ENCODE results near the gene TCP10L. TPM values are rescaled to one million over a fixed set of nuclear protein-coding genes. Genes with fewer than 3 reads are reported as not detected.
"Not testable (repeated sequence)": the region's sequence is repeated elsewhere in the genome, so short reads cannot be mapped to it uniquely, and the experiment has no call there.

The TCP10L gene, protein sequence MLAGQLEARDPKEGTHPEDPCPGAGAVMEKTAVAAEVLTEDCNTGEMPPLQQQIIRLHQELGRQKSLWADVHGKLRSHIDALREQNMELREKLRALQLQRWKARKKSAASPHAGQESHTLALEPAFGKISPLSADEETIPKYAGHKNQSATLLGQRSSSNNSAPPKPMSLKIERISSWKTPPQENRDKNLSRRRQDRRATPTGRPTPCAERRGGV
- total RNA-seq (1 to 10 TPM in 1 of 5 experiments, under 1 TPM in 3, not detected in 1; 0.13 to 1.1 (median 0.54) TPM), polyA plus RNA-seq (1 to 10 TPM in 1 of 2 donors, under 1 TPM in 1; 0.28 to 1.4 TPM), total RNA-seq (not detected)

DNA sequence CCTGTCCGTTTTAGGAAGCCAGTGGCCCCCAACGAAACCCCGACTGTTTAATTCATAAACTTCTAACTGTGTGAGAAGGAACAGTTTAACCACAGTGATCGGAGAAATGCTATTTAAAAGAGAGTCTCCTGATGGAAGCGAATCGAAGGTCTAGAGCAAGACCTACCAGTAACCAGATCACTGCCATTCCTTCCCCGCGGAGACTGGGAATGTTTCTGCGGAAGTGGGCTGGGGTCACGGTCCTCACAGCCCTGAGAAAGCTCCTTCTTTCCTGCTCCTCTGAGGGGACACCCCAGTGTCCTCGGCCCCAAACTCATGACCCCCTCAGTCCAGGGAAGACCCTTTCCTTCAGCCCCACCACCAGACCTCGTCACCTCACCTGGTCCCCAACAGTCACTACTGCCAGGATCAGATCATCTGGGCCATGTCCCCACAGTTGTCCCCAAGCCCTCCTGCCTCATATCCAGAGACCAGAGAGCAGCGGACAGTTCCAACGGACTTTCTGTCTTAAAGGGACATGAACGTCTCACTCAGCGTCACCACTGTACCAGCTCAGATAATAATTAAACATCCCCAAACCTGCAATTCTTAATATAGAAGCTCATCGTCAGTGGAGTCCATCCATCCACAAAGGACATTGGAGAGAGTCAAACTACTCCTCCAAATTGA, at the start of gene TCP10L:
Gene TCP10L, minus strand, starts transcription at position 482 of the 669 bp plus-strand sequence. CDS start 1,219 bp downstream, outside the sequence.
- Mint-ChIP-seq H3K27ac (no peak within 1 kb of the TSS), H3K4me3 (no peak within 1 kb of the TSS)
- POLR2A ChIA-PET: no interaction called here

DNA sequence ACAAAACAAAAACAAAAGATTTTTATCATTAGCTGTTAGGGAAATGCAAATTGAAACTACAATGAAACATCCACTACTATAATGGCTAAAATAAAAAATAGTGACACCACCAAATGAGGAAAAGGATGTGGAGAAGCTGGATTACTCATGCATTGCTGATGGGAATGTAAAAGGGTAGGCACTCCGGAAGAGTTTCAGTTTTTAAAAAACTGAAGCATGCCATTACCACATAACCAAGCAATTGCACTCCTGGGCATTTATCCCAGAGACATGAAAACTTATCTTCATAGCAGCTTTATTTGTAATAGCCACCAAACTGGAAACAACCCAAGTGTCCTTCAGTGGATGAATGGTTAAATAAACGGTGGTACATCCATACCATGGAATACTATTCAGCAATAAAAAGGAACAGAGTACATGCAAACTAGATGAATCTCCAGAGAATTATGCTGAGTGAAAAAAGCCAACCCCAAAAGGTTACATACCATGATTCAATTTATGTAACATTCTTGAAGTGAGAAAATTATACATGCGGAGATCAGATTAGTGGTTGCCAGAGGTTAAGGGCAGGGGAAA, 41.4 kb upstream of the TCP10L start:
- H3K27ac ChIP-seq (ENCODE audit: low read depth, low read length): no peak overlapping the region
- H3K4me3 ChIP-seq (ENCODE audit: low read length): no peak overlapping the region
- intact Hi-C loops (cut with micrococcal nuclease): no loop called here
- CTCF ChIA-PET: no interaction called here
- POLR2A ChIA-PET: no interaction called here
- Mint-ChIP-seq H3K36me3 (peaks cover 0 to 21% (median 10%) of the 10 kb centered on the region in 5 donors), H3K4me3 (no peak overlapping the region), H3K27me3 (peaks cover 0 to 10% (median 3%) of the 10 kb centered on the region in 5 donors), H3K27ac (no peak overlapping the region), H3K9me3 (peaks cover 0 to 5% (median 0%) of the 10 kb centered on the region in 11 donors), H3K4me1 (peaks cover 0 to 4% (median 3%) of the 10 kb centered on the region in 7 donors)
- H3K36me3 ChIP-seq (ENCODE audit: control insufficient read depth in 2 of 3, insufficient read depth in 3 of 3, low read length in 3 of 3): peaks cover 0 to 24% (median 12%) of the 10 kb centered on the region in 3 experiments
- ATAC-seq: no peak
- no peaks in the 10 kb centered on the region for H3K9me3 ChIP-seq (ENCODE audit: control insufficient read depth in 2 of 3, low read length in 3 of 3)
- H3K4me1 ChIP-seq (ENCODE audit: control insufficient read depth in 2 of 2, insufficient read depth in 2 of 2, low read length in 2 of 2): no peaks in the 10 kb centered on the region
- H3K27me3 ChIP-seq (ENCODE audit: control insufficient read depth in 2 of 2, insufficient read depth in 2 of 2, low read length in 2 of 2): no peaks in the 10 kb centered on the region
- DNase-seq: no peak

More for the DNA sequence above, at the start of gene TCP10L:
- DNase-seq: no peak
- H3K9me3 ChIP-seq (ENCODE audit: control insufficient read depth in 2 of 3, low read length in 3 of 3): no peaks in the 10 kb centered on the region
- no peaks in the 10 kb centered on the region for H3K4me1 ChIP-seq (ENCODE audit: control insufficient read depth in 2 of 2, insufficient read depth in 2 of 2, low read length in 2 of 2)
- Mint-ChIP-seq H3K27me3 (peaks cover 0 to 4% (median 0%) of the 10 kb centered on the region in 5 donors), H3K36me3 (peaks cover 0 to 7% (median 0%) of the 10 kb centered on the region in 5 donors), H3K9me3 (no peaks in the 10 kb centered on the region), H3K4me1 (peaks cover 0 to 6% (median 0%) of the 10 kb centered on the region in 7 donors)
- CTCF ChIA-PET: no interaction called here
- intact Hi-C loops (cut with micrococcal nuclease): no loop called here
- H3K4me3 ChIP-seq (ENCODE audit: low read length): no peak within 1 kb of the TSS
- H3K27me3 ChIP-seq (ENCODE audit: control insufficient read depth in 2 of 2, insufficient read depth in 2 of 2, low read length in 2 of 2): no peaks in the 10 kb centered on the region
- ATAC-seq: no peak
- no peaks in the 10 kb centered on the region for H3K36me3 ChIP-seq (ENCODE audit: control insufficient read depth in 2 of 3, insufficient read depth in 3 of 3, low read length in 3 of 3)
- no peak within 1 kb of the TSS for H3K27ac ChIP-seq (ENCODE audit: low read depth, low read length)

DNA sequence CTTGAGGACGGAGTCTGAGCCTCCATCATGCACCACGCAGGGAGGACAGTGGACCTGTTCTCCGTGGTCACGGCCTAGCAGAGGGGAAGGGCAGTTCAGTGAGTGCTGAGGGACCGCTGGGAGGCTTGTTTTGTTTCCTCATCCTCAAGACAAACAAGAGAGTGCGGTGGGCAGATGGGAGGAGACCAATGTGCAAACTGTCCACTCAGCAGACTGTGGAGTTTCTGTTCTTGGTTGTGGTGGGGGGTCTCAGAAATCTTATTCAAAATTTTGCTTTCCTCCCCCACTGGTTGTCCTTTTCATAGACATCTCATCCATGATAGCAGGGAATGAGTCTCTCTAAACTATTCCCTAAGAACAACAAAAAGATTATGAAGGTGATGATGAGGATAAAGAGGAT, 32.9 kb upstream of the TCP10L start:
- H3K27ac Mint-ChIP-seq; H3K27me3 ChIP-seq (ENCODE audit: control insufficient read depth in 2 of 2, insufficient read depth in 2 of 2, low read length in 2 of 2); H3K9me3 ChIP-seq (ENCODE audit: control insufficient read depth in 2 of 3, low read length in 3 of 3); H3K4me1 Mint-ChIP-seq; H3K36me3 ChIP-seq (ENCODE audit: control insufficient read depth in 2 of 3, insufficient read depth in 3 of 3, low read length in 3 of 3); H3K4me3 ChIP-seq (ENCODE audit: low read length); POLR2A ChIA-PET; CTCF ChIA-PET; ATAC-seq; DNase-seq; H3K36me3 Mint-ChIP-seq; H3K4me1 ChIP-seq (ENCODE audit: control insufficient read depth in 2 of 2, insufficient read depth in 2 of 2, low read length in 2 of 2); H3K9me3 Mint-ChIP-seq; H3K27ac ChIP-seq (ENCODE audit: low read depth, low read length); H3K4me3 Mint-ChIP-seq: not testable (repeated sequence)
- H3K27me3 Mint-ChIP-seq: peaks cover 12 to 45% (median 22%) of the 10 kb centered on the region in 5 donors
- intact Hi-C loops (cut with micrococcal nuclease): loop anchor here in 1 of 2 donors (10.0 kb wide), 1 partner anchor 1997 kb away; the partner anchor contains the start of gene RCAN1

DNA sequence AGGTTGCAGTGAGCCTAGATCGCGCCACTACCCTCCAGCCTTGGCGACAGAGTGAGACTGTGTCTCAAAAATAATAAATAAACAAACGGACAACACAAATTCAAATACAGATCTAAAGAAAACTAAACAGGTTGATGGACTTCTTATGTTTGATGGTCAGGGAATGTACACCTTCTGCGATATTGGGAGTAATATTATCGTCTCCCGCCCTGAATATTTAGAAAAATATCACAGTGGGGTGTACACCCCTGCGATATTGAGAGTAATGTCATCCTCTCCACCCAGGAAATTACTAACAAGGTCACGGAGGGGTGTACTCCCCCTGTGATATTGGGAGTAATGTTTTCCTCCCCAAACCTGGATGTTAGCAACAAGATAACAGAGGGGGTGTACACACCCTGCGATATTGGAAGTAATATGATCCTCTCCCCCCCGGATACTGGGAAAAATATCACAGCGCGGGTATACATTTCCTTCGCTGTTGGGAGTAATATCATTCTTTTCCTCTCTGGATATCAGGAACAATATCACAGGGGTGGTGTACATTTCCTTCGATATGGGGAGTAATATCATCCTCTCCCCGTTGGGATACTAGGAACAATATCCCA, 28.2 kb upstream of the TCP10L start:
- peaks cover 0 to 10% (median 0%) of the 10 kb centered on the region in 3 experiments for H3K36me3 ChIP-seq (ENCODE audit: control insufficient read depth in 2 of 3, insufficient read depth in 3 of 3, low read length in 3 of 3)
- peaks cover 12% of the 10 kb centered on the region in 2 donors for H3K4me1 ChIP-seq (ENCODE audit: control insufficient read depth in 2 of 2, insufficient read depth in 2 of 2, low read length in 2 of 2)
- no peaks in the 10 kb centered on the region for H3K9me3 ChIP-seq (ENCODE audit: control insufficient read depth in 2 of 3, low read length in 3 of 3)
- no peak for ATAC-seq
- Mint-ChIP-seq H3K9me3 (peaks cover 0 to 4% (median 0%) of the 10 kb centered on the region in 11 donors), H3K36me3 (peaks cover 0 to 10% (median 5%) of the 10 kb centered on the region in 5 donors), H3K27ac (peak overlapping the region; percentile 90 to 98 (median 97)), H3K27me3 (peaks cover 0 to 21% (median 7%) of the 10 kb centered on the region in 5 donors), H3K4me1 (peaks cover 0 to 34% (median 12%) of the 10 kb centered on the region in 7 donors), H3K4me3 (peak overlapping the region; percentile 95 to 98 (median 97))
- CTCF ChIA-PET: no interaction called here
- POLR2A ChIA-PET: interaction anchor here (1.2 to 2.2 kb wide), 5 partner anchors 43 to 866 kb away, joined by 5 to 7 read pairs (median 5); partner anchors contain the start of genes SYNJ1 and TMEM50B
- no peaks in the 10 kb centered on the region for H3K27me3 ChIP-seq (ENCODE audit: control insufficient read depth in 2 of 2, insufficient read depth in 2 of 2, low read length in 2 of 2)
- DNase-seq: no peak
- H3K4me3 ChIP-seq (ENCODE audit: low read length): peak overlapping the region; percentile 100
- peak overlapping the region; percentile 87 for H3K27ac ChIP-seq (ENCODE audit: low read depth, low read length)
- intact Hi-C loops (cut with micrococcal nuclease): loop anchor here (2.0 to 10.0 kb wide), 6 partner anchors 45 to 2001 kb away; partner anchors contain the start of genes GART (in 2 of the 2), SON (in 2 of the 2), CRYZL1 (in 1 of the 2) and EVA1C (in 1 of the 2)

DNA sequence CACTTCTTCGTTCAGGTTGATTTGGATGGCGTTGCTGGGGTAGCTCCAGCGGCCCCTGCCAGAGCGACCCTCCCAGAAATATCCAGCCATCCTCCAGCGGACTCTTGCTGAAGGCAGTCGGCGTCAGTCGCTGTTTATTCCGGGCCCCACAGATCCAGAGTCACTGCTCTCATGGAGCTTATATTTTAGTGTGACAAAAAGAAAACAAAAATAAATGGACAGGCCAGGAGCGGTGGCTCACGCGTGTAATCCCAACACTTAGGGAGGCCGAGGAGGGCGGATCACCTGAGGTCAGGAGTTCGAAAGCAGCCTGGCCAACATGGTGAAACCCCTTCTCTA, 27.6 kb upstream of the TCP10L start:
- Mint-ChIP-seq H3K4me1 (peaks cover 0 to 34% (median 12%) of the 10 kb centered on the region in 7 donors), H3K9me3 (peaks cover 0 to 4% (median 0%) of the 10 kb centered on the region in 11 donors), H3K36me3 (peaks cover 0 to 10% (median 5%) of the 10 kb centered on the region in 5 donors), H3K4me3 (peak overlapping the region; percentile 95 to 98 (median 97)), H3K27ac (peak overlapping the region; percentile 90 to 98 (median 97)), H3K27me3 (peaks cover 0 to 17% (median 1%) of the 10 kb centered on the region in 5 donors)
- no peak for DNase-seq
- Histone ChIP-seq H3K9me3 (ENCODE audit: control insufficient read depth in 2 of 3, low read length in 3 of 3) (no peaks in the 10 kb centered on the region), H3K36me3 (ENCODE audit: control insufficient read depth in 2 of 3, insufficient read depth in 3 of 3, low read length in 3 of 3) (peaks cover 0 to 11% (median 0%) of the 10 kb centered on the region in 3 experiments), H3K4me1 (ENCODE audit: control insufficient read depth in 2 of 2, insufficient read depth in 2 of 2, low read length in 2 of 2) (peaks cover 12% of the 10 kb centered on the region in 2 donors), H3K4me3 (ENCODE audit: low read length) (peak overlapping the region; percentile 100), H3K27me3 (ENCODE audit: control insufficient read depth in 2 of 2, insufficient read depth in 2 of 2, low read length in 2 of 2) (no peaks in the 10 kb centered on the region), H3K27ac (ENCODE audit: low read depth, low read length) (peak overlapping the region; percentile 87)
- ATAC-seq: peak; percentile 0
- CTCF ChIA-PET: interaction anchor here (0.6 kb wide), 1 partner anchor 113 kb away, joined by 3 read pairs; no protein-coding TSS in a partner anchor
- POLR2A ChIA-PET: interaction anchor here (0.8 to 2.2 kb wide), 7 partner anchors 43 to 866 kb away, joined by 3 to 7 read pairs (median 5); partner anchors contain the start of genes PAXBP1, SYNJ1, TMEM50B and URB1
- intact Hi-C loops (cut with micrococcal nuclease): loop anchor here (1.0 to 10.0 kb wide), 14 partner anchors 44 to 2002 kb away; partner anchors contain the start of genes EVA1C (in 2 of the 2), GART (in 2 of the 2), SON (in 2 of the 2) and CRYZL1 (in 1 of the 2)
